Adipocyte (in vitro differentiated cells): ENCODE results near the gene VPS50.

Source experiments
- DNase-seq: peaks from one replicate; pipeline ENCODE4 v3.0.0-alpha.2; 2015; ENCODE audit warnings: low read depth
- H3K27me3 ChIP-seq: replicated peaks from 2 replicates; pipeline ENCODE4 v1.7.0; 2013; ENCODE audit warnings: mild to moderate bottlenecking, low read length, moderate library complexity; ENCODE audit not compliant: control insufficient read depth, insufficient read depth
- H3K36me3 ChIP-seq: 2 replicates; pipeline ENCODE4 v1.7.0; 2013; ENCODE audit warnings: low read length, mild to moderate bottlenecking, moderate library complexity; ENCODE audit not compliant: control insufficient read depth, insufficient read depth, severe bottlenecking
- H3K4me1 ChIP-seq: 2 replicates; pipeline ENCODE4 v1.7.0; 2013; ENCODE audit warnings: mild to moderate bottlenecking, low read length, moderate library complexity; ENCODE audit not compliant: control insufficient read depth, insufficient read depth
- H3K4me3 ChIP-seq: 2 replicates; pipeline ENCODE4 v1.7.0; 2013; ENCODE audit warnings: mild to moderate bottlenecking, low read length, moderate library complexity
- H3K9ac ChIP-seq: 2 replicates; pipeline ENCODE4 v1.7.0; 2013; ENCODE audit warnings: mild to moderate bottlenecking, low read length, moderate library complexity
- H3K9me3 ChIP-seq: 2 replicates; pipeline ENCODE4 v1.7.0; 2013; ENCODE audit warnings: mild to moderate bottlenecking, low read length, moderate library complexity; ENCODE audit not compliant: control insufficient read depth

Gene VPS50, protein sequence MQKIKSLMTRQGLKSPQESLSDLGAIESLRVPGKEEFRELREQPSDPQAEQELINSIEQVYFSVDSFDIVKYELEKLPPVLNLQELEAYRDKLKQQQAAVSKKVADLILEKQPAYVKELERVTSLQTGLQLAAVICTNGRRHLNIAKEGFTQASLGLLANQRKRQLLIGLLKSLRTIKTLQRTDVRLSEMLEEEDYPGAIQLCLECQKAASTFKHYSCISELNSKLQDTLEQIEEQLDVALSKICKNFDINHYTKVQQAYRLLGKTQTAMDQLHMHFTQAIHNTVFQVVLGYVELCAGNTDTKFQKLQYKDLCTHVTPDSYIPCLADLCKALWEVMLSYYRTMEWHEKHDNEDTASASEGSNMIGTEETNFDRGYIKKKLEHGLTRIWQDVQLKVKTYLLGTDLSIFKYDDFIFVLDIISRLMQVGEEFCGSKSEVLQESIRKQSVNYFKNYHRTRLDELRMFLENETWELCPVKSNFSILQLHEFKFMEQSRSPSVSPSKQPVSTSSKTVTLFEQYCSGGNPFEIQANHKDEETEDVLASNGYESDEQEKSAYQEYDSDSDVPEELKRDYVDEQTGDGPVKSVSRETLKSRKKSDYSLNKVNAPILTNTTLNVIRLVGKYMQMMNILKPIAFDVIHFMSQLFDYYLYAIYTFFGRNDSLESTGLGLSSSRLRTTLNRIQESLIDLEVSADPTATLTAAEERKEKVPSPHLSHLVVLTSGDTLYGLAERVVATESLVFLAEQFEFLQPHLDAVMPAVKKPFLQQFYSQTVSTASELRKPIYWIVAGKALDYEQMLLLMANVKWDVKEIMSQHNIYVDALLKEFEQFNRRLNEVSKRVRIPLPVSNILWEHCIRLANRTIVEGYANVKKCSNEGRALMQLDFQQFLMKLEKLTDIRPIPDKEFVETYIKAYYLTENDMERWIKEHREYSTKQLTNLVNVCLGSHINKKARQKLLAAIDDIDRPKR

DNA sequence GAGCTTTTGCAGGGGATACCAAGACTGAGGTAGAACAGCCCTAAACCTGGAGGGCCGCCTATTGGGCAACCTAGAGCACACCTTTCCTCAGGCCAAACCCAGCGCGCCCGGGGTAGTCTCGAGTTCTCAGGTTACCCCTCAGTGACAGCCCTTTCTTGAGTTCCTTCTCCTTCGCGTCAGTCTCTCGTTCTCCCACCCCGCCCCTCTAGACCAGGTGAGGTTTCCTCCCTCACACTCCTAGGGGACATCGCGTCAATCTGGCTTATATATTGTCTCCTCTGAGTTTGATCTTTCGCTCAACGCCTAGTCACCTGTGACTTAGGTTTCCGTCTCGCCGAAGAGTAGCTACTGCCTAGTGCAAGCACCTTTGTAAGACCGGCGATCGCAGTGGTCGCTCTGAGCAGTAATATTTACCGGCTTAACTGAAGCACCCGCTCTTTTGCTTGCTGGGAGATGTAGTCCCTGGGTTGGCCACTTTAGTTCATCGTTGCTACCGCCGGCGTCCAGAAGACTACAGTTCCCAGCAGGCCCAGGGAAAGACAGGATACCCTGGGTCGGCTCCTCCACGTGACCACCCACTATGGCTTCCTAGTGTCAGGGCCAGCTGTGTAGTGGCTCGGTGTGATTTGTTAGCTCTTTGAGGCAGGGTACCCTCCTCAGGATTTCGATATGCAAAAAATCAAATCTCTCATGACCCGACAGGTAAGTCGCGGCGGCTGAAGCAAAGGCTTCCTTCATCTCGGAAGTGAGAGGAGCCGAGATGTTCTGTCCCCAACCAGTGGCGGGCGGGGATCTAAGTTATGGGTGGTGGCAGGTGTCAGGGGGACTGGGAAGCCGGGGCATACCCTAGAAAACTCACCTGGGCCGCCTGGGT lies at the start of gene VPS50:
Gene VPS50 (plus strand): TSS at position 568 of the 874 bp plus-strand sequence. CDS start 102 bp downstream, at position 670.
- no peaks in the 10 kb centered on the region for H3K9me3 ChIP-seq
- H3K4me3 ChIP-seq: peak within 1 kb of the TSS; percentile 99
- peak; percentile 99 for DNase-seq

DNA sequence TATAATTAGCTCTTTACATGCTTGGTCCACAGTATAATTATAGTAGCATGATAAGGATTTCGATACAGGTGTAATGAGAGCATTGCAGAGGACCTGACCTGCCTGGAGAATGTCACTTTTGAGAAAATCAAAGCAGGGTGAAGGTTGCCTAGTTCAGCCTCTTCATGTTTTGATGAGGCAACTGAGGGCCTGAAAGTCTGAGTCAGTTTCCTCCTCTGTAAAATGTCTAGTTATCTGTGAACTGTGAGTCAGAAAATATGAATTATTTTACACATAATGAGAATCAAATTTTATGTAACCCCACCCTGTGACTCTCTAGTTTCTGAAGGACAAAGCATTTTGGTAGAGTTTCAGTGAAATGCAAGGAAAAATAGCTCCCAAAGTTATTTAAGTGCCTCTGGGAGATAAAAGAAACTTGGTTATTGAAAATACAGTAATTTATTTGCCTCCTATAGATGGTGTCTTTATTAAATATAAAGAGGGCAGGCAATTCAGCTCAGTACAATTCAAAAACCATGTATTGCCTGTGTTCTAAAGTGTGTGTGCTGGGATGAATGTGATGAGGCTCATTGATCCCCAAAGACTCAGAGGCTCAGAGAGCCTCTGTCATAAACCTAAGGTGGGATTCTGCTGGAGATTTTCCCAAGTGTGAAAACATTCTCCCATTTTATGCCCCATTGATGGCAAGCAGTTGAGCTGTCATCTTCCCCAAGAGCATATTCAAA lies 46.7 kb upstream of the VPS50 start:
- Histone ChIP-seq H3K4me1 (peaks cover 5% of the 10 kb centered on the region), H3K27me3 (no peaks in the 10 kb centered on the region), H3K9ac (no peak overlapping the region), H3K4me3 (no peak overlapping the region), H3K36me3 (no peaks in the 10 kb centered on the region), H3K9me3 (no peaks in the 10 kb centered on the region)
- DNase-seq: peak; percentile 32

More for the DNA sequence above, at the start of gene VPS50:
- H3K36me3 ChIP-seq: no peaks in the 10 kb centered on the region
- H3K4me1 ChIP-seq: peaks cover 16% of the 10 kb centered on the region
- no peaks in the 10 kb centered on the region for H3K27me3 ChIP-seq
- peak within 1 kb of the TSS; percentile 92 for H3K9ac ChIP-seq

DNA sequence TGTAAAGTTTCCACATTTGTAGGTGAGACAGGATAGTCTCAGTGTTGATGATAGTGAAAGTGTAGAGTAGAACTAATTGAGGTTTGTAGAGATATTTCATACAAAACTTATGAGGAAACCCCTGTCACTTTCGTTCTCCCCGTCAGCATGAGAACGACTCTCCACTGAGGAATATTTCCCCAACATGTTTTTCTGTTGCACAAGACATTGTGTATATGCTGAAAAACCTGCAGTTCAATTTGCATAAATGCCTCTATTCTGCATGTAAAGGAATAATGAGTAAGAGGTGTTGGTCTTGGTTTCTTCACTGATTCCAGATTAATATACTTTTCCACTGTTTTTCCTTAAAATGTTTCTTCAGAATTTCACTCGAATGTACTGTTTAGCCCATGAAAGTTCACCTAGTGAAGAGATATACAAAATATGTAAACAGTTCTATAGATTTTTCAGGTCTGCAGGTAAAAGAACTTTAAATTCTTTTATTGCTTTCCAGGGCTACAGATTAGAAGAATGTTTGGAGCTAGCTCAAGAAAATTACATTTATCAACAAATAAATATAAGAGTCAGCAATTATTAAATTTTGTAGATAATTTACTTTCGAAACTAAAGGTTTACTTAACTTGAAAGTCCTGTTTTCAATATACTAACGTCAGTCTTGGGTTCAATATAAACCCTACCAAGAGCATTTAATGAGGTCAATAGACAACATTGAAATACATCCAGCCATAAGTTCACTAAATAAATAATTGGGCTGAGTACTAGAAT lies 43.1 kb upstream of the VPS50 start:
- peaks cover 5% of the 10 kb centered on the region for H3K4me1 ChIP-seq

DNA sequence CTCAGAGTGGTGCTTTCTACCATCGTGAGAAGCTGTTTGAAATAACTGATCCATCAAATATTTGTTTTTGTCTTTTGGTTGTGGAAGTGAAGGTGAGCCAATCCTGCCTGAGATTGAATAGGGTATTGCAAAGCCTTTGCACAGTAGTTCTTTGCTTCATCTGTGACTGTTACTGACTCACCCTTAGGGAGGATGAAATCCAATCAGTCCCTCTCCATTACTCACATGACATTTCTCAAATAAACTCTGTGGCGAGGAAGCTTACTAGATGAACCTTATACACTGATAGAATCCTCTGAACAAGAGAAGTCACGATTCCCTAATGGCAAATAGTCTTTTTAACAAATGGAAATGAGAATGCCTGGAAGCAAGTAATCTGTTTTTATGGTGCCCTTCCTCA lies 37.8 kb upstream of the VPS50 start:
- no peaks in the 10 kb centered on the region for H3K27me3 ChIP-seq
- H3K9me3 ChIP-seq: no peaks in the 10 kb centered on the region
- H3K36me3 ChIP-seq: no peaks in the 10 kb centered on the region
- DNase-seq: peak; percentile 12
- H3K4me1 ChIP-seq: peaks cover 4% of the 10 kb centered on the region
- no peak overlapping the region for H3K4me3 ChIP-seq
- no peak overlapping the region for H3K9ac ChIP-seq

More for the DNA sequence above, 43.1 kb upstream of the VPS50 start:
- Histone ChIP-seq H3K9ac (no peak overlapping the region), H3K9me3 (no peaks in the 10 kb centered on the region), H3K27me3 (no peaks in the 10 kb centered on the region), H3K4me3 (no peak overlapping the region), H3K36me3 (no peaks in the 10 kb centered on the region)
- no peak for DNase-seq

DNA sequence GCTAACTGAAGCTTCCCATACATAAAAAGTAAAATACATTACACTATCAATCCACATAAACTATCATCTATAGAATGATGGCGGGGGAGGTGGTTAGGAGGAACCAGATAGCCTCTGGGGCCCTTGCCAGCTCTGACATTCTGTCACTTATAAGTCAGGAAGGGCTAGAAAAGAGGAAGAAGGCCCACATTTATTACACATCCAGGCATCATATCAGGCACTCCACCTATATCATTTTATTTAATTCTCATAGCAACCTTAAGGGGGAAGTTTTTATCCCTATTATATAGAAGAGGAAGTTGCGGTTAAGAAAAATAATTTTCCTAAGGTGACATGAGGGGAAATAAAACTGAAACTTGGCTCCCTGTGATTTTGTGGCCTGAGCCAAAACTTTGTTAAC lies 35.8 kb upstream of the VPS50 start:
- DNase-seq: no peak
- no peaks in the 10 kb centered on the region for H3K9me3 ChIP-seq

DNA sequence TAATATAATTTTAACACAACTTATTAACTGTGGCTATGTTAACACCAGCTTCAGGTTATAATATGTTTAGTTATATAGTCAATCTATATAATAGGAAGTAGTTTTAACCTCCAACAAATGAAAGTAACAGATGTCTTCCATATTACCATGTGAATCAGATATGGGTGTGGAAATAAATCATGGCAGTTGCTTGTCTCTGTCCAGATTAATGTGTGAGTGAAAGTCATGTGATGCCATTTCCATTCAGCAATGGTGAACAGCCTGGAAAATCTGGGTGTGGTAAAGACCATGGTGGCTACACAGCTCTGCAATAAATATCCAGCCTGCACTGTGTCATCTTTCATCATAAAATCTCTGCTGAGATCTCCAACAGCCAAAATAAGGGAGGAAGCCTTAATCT lies 33.7 kb upstream of the VPS50 start:
- H3K9me3 ChIP-seq: no peaks in the 10 kb centered on the region
- peaks cover 4% of the 10 kb centered on the region for H3K4me1 ChIP-seq
- peaks cover 7% of the 10 kb centered on the region for H3K27me3 ChIP-seq
- no peak overlapping the region for H3K9ac ChIP-seq
- H3K4me3 ChIP-seq: no peak overlapping the region
- no peaks in the 10 kb centered on the region for H3K36me3 ChIP-seq
- DNase-seq: no peak

More for the DNA sequence above, 35.8 kb upstream of the VPS50 start:
- H3K4me1 ChIP-seq: peaks cover 4% of the 10 kb centered on the region
- H3K36me3 ChIP-seq: no peaks in the 10 kb centered on the region
- no peak overlapping the region for H3K4me3 ChIP-seq
- H3K9ac ChIP-seq: no peak overlapping the region
- H3K27me3 ChIP-seq: no peaks in the 10 kb centered on the region

DNA sequence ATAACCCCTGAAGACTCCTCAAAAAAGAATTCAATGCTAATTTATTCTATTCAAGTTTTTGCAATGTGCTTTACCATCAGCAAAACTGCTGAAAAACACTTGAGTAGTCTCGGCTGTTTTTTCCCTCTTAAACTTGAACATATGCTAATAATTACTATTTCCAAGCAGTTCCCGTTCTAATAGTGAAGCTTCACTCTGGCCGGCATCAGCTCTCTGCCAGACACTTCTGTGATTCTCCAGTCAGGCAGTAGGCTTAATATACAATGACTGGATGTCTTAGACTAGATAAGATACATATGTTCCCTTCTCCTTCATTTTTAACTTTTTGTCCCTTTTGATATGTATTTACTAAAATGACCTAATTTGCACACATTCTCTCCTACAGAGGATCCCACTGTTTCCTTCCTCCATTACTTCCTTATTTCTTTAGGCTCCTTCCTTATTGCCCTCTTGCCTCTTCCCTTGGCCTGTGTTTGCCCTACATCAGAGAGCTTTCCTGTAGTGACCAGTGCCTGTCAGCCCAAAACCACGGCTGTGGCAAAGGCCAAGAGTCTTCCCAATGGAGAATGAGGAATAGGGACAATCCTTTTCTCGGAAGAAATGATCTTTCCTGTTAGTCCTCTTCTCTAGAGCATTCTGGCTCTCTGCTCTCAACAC lies 29.4 kb upstream of the VPS50 start:
- H3K4me1 ChIP-seq: no peaks in the 10 kb centered on the region
- DNase-seq: no peak
- H3K9ac ChIP-seq: no peak overlapping the region
- no peaks in the 10 kb centered on the region for H3K9me3 ChIP-seq
- no peaks in the 10 kb centered on the region for H3K36me3 ChIP-seq
- H3K4me3 ChIP-seq: no peak overlapping the region
- peaks cover 7% of the 10 kb centered on the region for H3K27me3 ChIP-seq

DNA sequence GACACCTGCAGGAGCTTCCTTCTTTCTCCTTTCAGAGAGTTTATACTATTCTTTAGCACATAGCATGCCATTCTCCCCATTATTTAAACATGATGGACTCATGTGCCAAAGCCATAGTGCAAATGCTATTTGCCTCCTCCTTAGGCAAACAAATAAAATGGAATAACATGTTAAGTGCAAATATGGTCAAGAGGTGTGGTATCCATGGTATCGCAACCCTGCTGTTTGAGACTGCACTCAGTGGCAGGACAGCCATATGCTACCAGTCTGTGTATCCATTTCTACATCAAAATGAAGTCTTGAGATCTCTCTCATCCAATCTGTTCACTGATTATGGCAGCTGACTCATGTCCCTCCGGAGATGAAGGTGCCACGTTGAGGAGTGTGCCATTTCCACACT lies 28.7 kb upstream of the VPS50 start:
- H3K9ac ChIP-seq: no peak overlapping the region
- no peak overlapping the region for H3K4me3 ChIP-seq
- H3K27me3 ChIP-seq: peaks cover 7% of the 10 kb centered on the region
- no peaks in the 10 kb centered on the region for H3K9me3 ChIP-seq
- DNase-seq: no peak
- no peaks in the 10 kb centered on the region for H3K4me1 ChIP-seq
- no peaks in the 10 kb centered on the region for H3K36me3 ChIP-seq

DNA sequence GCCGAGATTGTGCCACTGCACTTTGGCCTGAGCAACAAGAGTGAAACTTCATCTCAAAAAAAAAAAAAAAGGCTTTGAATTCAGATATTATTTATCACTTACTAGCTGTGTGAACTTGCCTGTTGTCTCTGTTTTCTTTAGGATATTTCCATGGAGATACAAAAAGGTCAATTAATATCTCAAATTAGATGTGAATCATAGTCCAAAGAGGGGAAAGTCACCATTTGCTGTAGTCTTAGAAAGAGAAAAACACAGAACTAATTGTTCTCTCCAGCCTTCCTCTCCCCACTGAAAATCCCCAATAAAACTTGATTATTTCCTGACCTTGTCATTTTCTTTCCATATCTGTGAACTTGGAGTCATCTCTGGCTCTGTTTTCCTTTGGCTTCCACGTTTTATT lies 27.1 kb upstream of the VPS50 start:
- peaks cover 7% of the 10 kb centered on the region for H3K27me3 ChIP-seq
- no peaks in the 10 kb centered on the region for H3K4me1 ChIP-seq
- DNase-seq: no peak
- no peak overlapping the region for H3K4me3 ChIP-seq
- no peaks in the 10 kb centered on the region for H3K9me3 ChIP-seq
- no peaks in the 10 kb centered on the region for H3K36me3 ChIP-seq
- H3K9ac ChIP-seq: no peak overlapping the region
